Psoas muscle (tissue), 8 donors: ENCODE data around the gene ZBTB7C. TPM values are rescaled to one million over a fixed set of nuclear protein-coding genes. Genes with fewer than 3 reads are reported as not detected.

ENCODE experiments used
- ATAC-seq, 4 donors: fragments of 200-7000 bp; cut with Tn5 transposase; one replicate each; pipeline ENCODE4 v1.9.1; 2020; ENCODE audit warnings: moderate library complexity in 3 of 4, mild to moderate bottlenecking in 2 of 4
- DNase-seq, 2 donors: peaks; one replicate each; pipeline ENCODE4 v3.0.0-alpha.2; 2020
- H3K27ac ChIP-seq: fragments of 200-600 bp; one replicate; pipeline ENCODE4 v1.8.0; 2022
- H3K27me3 ChIP-seq, 3 donors: fragments of 200-600 bp in 1 of 3; one replicate each; pipeline versions ENCODE4 v1.6.1 to v1.8.0; 2013 to 2022; ENCODE audit warnings: low read length in 2 of 3, mild to moderate bottlenecking in 2 of 3, moderate library complexity in 1 of 3; ENCODE audit not compliant: insufficient read depth in 3 of 3
- H3K36me3 ChIP-seq, 2 donors: fragments of 200-600 bp in 1 of 2; one replicate each; pipeline versions ENCODE4 v1.6.1 to v1.8.0; 2013 to 2022; ENCODE audit warnings: low read depth in 1 of 2, mild to moderate bottlenecking in 1 of 2, moderate library complexity in 1 of 2; ENCODE audit not compliant: insufficient read depth in 1 of 2
- H3K4me1 ChIP-seq: fragments of 200-600 bp; one replicate; pipeline ENCODE4 v1.8.0; 2022
- H3K4me3 ChIP-seq: fragments of 200-600 bp; one replicate; pipeline ENCODE4 v1.8.0; 2022; ENCODE audit warnings: mild to moderate bottlenecking
- H3K9me3 ChIP-seq: fragments of 200-600 bp; one replicate; pipeline ENCODE4 v1.8.0; 2022
- CTCF ChIP-seq: fragments of 200-600 bp; IDR thresholded peaks from one replicate; pipeline ENCODE4 v1.8.0; 2022; ENCODE audit warnings: antibody characterized with exemption
- WGBS, 3 donors: extraction: QIAGEN DNeasy Blood & Tissue Kit; methylation state at CpG; one replicate each; pipeline versions ENCODE4 v1.1.6 to v1.1.7; 2013; 5-methylcytosine and 5-hydroxymethylcytosine counted together
- intact Hi-C, 2 donors: fragments of 100-400 bp; cut with DNase I; formaldehyde crosslinking; loops; one replicate each; pipeline versions ENCODE4 v1.11.0 to v1.14.2; 2022
- polyA plus RNA-seq, 3 donors: library from polyadenylated mRNA; stranded (reverse); fragments of 200-250 nt; gene quantifications; one replicate each; pipeline ENCODE4 v1.2.3, GENCODE V29; 2013
- total RNA-seq, 4 donors: library from RNA; stranded (reverse); fragmentation: NEBNext Ultra II Directional in 2 of 4; extraction: Animal tissue kit (Norgen Biotek cat#: 25700) in 2 of 4; gene quantifications; one replicate each; pipeline versions ENCODE4 v1.2.1 to v1.2.4, GENCODE V29; 2021 to 2023
- donor health status: healthy with polysubstance abuse.
- donor health status: DM: no; HTN: no; CAD: no; lungs with moderate emphysema.
- donor health status: Bipolar disorder and iron deficiency.
- donor health status: healthy.
- donor health status: DM: yes; HTN: yes; CAD: no.
- donor health status: DM: no; HTN: no; CAD: no.
- donor health status: DM: no; HTN: no; CAD: no.
- donor health status: DM: yes; HTN: yes; CAD: no.

The ZBTB7C gene
- total and polyA plus RNA-seq, 7 donors, result 0.34 to 2.9 (median 0.78) TPM

GRCh38 chr18:48028081-48028480, 381.1 kb downstream of the ZBTB7C start:
- DNase-seq, result no peak
- TF ChIP-seq CTCF, result no peak
- Histone ChIP-seq H3K27me3 (no peaks in the 10 kb centered on the region), H3K4me1 (peaks cover 4% of the 10 kb centered on the region), H3K27ac (no peak overlapping the region), H3K36me3 (no peaks in the 10 kb centered on the region), H3K9me3 (no peaks in the 10 kb centered on the region), H3K4me3 (no peak overlapping the region)
- WGBS, 3 donors, result 78 to 87% (median 86%) methylated on average over 6 of the region's 6 CpGs
- intact Hi-C loops, result no loop called here
- ATAC-seq, result no peak

GRCh38 chr18:48027401-48027963, 381.7 kb downstream of the ZBTB7C start:
- WGBS, 3 donors, result 19 to 33% (median 31%) methylated on average over 7 of the region's 7 CpGs
- no peak overlapping the region for H3K27ac ChIP-seq
- intact Hi-C loops, result no loop called here
- H3K4me1 ChIP-seq, result peaks cover 8% of the 10 kb centered on the region
- no peak overlapping the region for H3K4me3 ChIP-seq
- no peaks in the 10 kb centered on the region for H3K36me3 ChIP-seq
- peak in 1 of 4 donors; percentile 37 for ATAC-seq
- H3K27me3 ChIP-seq, result peaks cover 0 to under 1% (median 0%) of the 10 kb centered on the region in 3 donors
- no peaks in the 10 kb centered on the region for H3K9me3 ChIP-seq
- DNase-seq, result peak in 1 of 2 donors; percentile 55
- TF ChIP-seq CTCF, result no peak

- H3K27ac ChIP-seq, result no peak overlapping the region
- no peaks in the 10 kb centered on the region for H3K36me3 ChIP-seq
- 86 to 94% (median 91%) methylated on average over 8 of the region's 8 CpGs for WGBS, 3 donors
- intact Hi-C loops, result no loop called here
- H3K27me3 ChIP-seq, result peaks cover 0 to 4% (median 0%) of the 10 kb centered on the region in 3 donors
- DNase-seq (no peak), ATAC-seq (no peak)
- no peak overlapping the region for H3K4me3 ChIP-seq
- H3K4me1 ChIP-seq, result peaks cover 8% of the 10 kb centered on the region
- TF ChIP-seq CTCF, result no peak
- H3K9me3 ChIP-seq, result no peaks in the 10 kb centered on the region
Measured at GRCh38 chr18:48026216-48026615, 383.0 kb downstream of the ZBTB7C start.

GRCh38 chr18:48024881-48025660, 384.1 kb downstream of the ZBTB7C start:
- DNase-seq (no peak), ATAC-seq (no peak)
- intact Hi-C loops, result loop anchor here (5.0 kb wide), 2 partner anchors 93 to 253 kb away; partner anchors contain the start of gene SMAD2 (in 1 of the 2)
- H3K27ac ChIP-seq, result no peak overlapping the region
- H3K36me3 ChIP-seq, result no peaks in the 10 kb centered on the region
- 88 to 95% (median 94%) methylated on average over 7 of the region's 7 CpGs for WGBS, 3 donors
- no peak overlapping the region for H3K4me3 ChIP-seq
- no peak for TF ChIP-seq CTCF
- no peaks in the 10 kb centered on the region for H3K9me3 ChIP-seq
- peaks cover 0 to 4% (median 0%) of the 10 kb centered on the region in 3 donors for H3K27me3 ChIP-seq
- peaks cover 8% of the 10 kb centered on the region for H3K4me1 ChIP-seq
